H1 (cell line): ENCODE data around the gene NR2F1. TPM values are rescaled to one million over a fixed set of nuclear protein-coding genes. Genes with fewer than 3 reads are reported as not detected.

Experiments used
- BACH1 ChIP-seq: IDR thresholded peaks from 2 replicates; pipeline ENCODE4 v1.6.1; 2012; ENCODE audit warnings: low read length, improper control_type of control experiment
- CBX8 ChIP-seq: fragments of 300-800, 300-1000 bp; sonication (generic); IDR thresholded peaks from 2 replicates; pipeline ENCODE4 v1.7.1; 2016; ENCODE audit warnings: low read depth, low read length, borderline replicate concordance
- CREB1 ChIP-seq: IDR thresholded peaks from 2 replicates; pipeline ENCODE4 v1.6.1; 2012; ENCODE audit warnings: inconsistent platforms
- CTBP2 ChIP-seq: IDR thresholded peaks from 2 replicates; pipeline ENCODE4 v1.7.0; 2011; ENCODE audit warnings: borderline replicate concordance, mild to moderate bottlenecking, moderate library complexity, mixed read lengths, low read length; ENCODE audit not compliant: insufficient read depth, insufficient read length
- FOSL1 ChIP-seq: IDR thresholded peaks from 2 replicates; pipeline ENCODE4 v1.6.1; 2011; ENCODE audit warnings: mild to moderate bottlenecking, low read depth, low read length, moderate library complexity; ENCODE audit not compliant: insufficient read depth
- MAFK ChIP-seq: IDR thresholded peaks from 2 replicates; pipeline ENCODE4 v1.6.1; 2012; ENCODE audit warnings: low read depth, mild to moderate bottlenecking, improper control_type of control experiment, low read length
- MAX ChIP-seq: IDR thresholded peaks from 2 replicates; pipeline ENCODE4 v1.6.1; 2012; ENCODE audit warnings: inconsistent platforms
- NANOG ChIP-seq: IDR thresholded peaks from 2 replicates; pipeline ENCODE4 v1.6.1; 2011; ENCODE audit warnings: low read length, low read depth, mild to moderate bottlenecking, inconsistent platforms; ENCODE audit not compliant: insufficient read depth, poor library complexity, severe bottlenecking
- RBBP5 ChIP-seq: IDR thresholded peaks from 2 replicates; pipeline ENCODE4 v1.7.1; 2012; ENCODE audit warnings: low read depth, mild to moderate bottlenecking, inconsistent platforms, low read length, moderate library complexity, borderline replicate concordance
- SIN3A ChIP-seq, 2 experiments: IDR thresholded peaks in 1 of 2; conservative IDR thresholded peaks in 1 of 2; 2 replicates each; pipeline ENCODE4 v1.6.1; 2011 to 2012; ENCODE audit warnings: low read length in 2 of 2, improper control_type of control experiment in 1 of 2, low read depth in 1 of 2, mild to moderate bottlenecking in 1 of 2
- SRF ChIP-seq: IDR thresholded peaks from 2 replicates; pipeline ENCODE4 v1.6.1; 2011; ENCODE audit warnings: mild to moderate bottlenecking, low read depth, low read length, moderate library complexity
- SUZ12 ChIP-seq: fragments of 200-600 bp; sonication (generic); IDR thresholded peaks from 2 replicates; pipeline ENCODE4 v1.6.1; 2012; ENCODE audit warnings: mild to moderate bottlenecking, inconsistent platforms, low read length, moderate library complexity, mixed read lengths
- TCF12 ChIP-seq: IDR thresholded peaks from 2 replicates; pipeline ENCODE4 v1.6.1; 2011; ENCODE audit warnings: low read depth, mild to moderate bottlenecking, low read length
- polyA plus RNA-seq, 7 experiments: library from polyadenylated mRNA; depleted of rRNA in 3 of 7; stranded (reverse) in 5 of 7; unstranded in 2 of 7; fragments of >200 nt in 5 of 7; fragments of 200-250 nt in 2 of 7; gene quantifications; 1 replicate in 5 of 7; 2 replicates in 1 of 7; 4 replicates in 1 of 7; pipeline versions ENCODE4 v1.2.1 to v1.2.3, GENCODE V29; 2011 to 2013; ENCODE audit warnings: missing spikeins in 2 of 7, mixed read lengths in 2 of 7
- total RNA-seq: library from RNA; stranded (reverse); fragmentation: NEBNext Ultra II Directional; extraction: Animal tissue kit (Norgen Biotek cat#: 25700); gene quantifications from 2 replicates; pipeline ENCODE4 v1.2.1, GENCODE V29; 2021

The NR2F1 gene
- total and polyA plus RNA-seq, 2 of the 8 experiments (the other 6 are each of a cell fraction or from before 2014, with no cell fraction given), result not detected

- TF ChIP-seq SIN3A (conservative IDR thresholded peaks at IDR 0.05 in 1 of 2, IDR thresholded peaks at IDR 0.05 in 1 of 2; ENCODE audit: low read depth in 1 of 2, low read length in 2 of 2) (peak; percentile 86 to 90; a peak in 3 of 4 replicates), SRF (no peak), FOSL1 (peak; percentile 98), TCF12 (0 out of 2 replicates have a peak, but pooled peaks have one; percentile 24), BACH1 (no peak), NANOG (peak; percentile 62), MAFK (no peak), CTBP2 (peak; percentile 94), CBX8 (no peak), RBBP5 (no peak), SUZ12 (peak; percentile 6; the same call in 1 of the 2 replicates), MAX (peak; percentile 28; the same call in 1 of the 2 replicates), CREB1 (peak; percentile 40; the same call in 1 of the 2 replicates)
Observed at GRCh38 chr5:93620487-93621326, 37.7 kb downstream of the NR2F1 start (continued).
